GF-D8 (cell line): ENCODE results near the gene FRMD1.
"Not testable (repeated sequence)": the region's sequence is repeated elsewhere in the genome, so short reads cannot be mapped to it uniquely, and the experiment has no call there.

ENCODE experiments used
- DNase-seq: peaks from one replicate; lab custom pipeline; 2025; lab: John Stamatoyannopoulos, UW

FRMD1 gene

DNA sequence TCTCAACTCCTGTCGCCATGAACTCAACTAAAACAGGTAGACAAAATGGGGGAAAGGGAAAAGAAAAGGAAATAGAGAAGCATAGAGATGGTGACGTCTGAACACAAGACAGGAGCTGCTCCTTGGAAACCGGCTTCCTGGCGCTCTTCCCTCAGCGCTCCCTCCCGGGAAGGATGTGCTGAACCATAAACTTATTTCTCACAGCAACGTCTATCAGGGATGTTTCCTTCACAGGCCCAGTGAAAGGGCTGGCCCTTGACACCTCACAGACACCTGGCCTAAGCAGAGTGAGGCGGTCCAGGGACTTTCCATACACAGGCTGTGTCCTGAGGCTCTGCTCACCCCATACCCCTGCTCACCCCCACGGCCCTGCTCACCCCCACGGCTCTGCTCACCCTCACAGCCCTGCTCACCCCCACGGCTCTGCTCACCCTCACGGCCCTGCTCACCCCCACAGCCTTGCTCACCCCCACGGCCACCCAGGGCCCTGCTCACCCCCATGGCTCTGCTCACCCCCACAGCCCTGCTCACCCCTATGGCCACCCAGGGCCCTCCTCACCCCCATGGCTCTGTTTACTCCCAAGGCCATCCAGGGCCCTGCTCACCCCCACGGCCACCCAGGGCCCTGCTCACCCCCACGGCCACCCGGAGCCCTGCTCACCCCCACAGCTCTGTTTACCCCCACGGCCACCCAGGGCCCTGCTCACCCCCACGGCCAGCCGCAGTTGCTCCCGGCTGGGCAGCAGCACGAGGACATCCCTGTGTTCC, 653 bp downstream of the FRMD1 start:
- DNase-seq = no peak

DNA sequence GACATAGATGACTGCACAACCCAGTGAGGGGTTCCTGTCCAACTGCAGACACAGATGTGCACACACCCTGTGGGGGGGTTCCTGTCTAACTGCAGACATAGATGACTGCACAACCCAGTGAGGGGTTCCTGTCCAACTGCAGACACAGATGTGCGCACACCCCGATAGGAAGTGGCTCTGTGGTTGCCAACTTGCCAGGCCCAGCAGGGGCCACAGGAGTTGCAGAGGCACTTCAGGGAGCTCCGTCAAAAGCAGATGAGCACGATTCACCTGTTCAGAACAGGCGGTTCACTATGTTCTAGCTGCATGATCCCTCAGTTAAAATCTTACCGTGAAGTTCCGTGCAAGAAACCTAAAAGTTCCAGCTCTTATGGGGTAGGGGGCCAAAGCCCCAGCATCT, 1.6 kb downstream of the FRMD1 start:
- not testable (repeated sequence) for DNase-seq

DNA sequence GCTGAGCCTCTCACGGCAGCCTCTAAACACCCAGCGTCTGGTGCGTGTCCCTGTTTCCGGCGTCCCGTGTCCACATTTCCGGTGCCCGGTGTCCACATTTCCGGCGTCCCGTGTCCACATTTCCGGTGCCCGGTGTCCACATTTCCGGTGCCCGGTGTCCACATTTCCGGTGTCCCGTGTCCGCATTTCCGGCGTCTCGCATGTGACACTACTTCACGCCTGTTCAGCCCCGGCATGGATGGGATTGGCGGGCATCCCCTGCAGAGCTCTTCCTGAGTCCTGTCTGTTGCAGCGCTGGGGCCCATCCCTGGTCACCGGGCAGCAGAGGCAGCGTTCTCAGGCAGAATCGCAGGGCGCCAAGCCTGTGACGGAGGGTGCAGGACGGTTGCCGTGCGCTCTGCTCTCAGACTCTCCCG, 3.2 kb downstream of the FRMD1 start:
- DNase-seq = no peak

DNA sequence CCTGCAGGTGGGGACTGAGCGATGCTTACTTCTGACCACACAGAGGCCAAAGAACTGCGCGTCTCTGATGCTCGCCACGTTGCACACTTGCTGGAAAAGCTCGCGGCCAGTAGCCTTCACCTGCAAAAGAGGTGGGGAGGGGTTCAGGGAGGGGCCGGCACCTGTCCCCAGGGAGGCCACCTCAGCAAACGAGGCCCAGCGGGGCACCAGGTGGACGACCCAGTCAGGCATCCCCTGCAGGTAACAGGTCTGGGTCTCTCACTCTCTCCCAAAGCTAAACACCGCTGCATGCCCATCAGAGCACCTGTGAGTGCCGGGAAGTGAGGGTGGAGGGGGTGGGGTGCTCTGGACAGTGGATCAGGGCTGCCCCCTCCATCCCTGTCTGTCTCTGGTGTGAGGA, 3.8 kb downstream of the FRMD1 start:
- DNase-seq = no peak

DNA sequence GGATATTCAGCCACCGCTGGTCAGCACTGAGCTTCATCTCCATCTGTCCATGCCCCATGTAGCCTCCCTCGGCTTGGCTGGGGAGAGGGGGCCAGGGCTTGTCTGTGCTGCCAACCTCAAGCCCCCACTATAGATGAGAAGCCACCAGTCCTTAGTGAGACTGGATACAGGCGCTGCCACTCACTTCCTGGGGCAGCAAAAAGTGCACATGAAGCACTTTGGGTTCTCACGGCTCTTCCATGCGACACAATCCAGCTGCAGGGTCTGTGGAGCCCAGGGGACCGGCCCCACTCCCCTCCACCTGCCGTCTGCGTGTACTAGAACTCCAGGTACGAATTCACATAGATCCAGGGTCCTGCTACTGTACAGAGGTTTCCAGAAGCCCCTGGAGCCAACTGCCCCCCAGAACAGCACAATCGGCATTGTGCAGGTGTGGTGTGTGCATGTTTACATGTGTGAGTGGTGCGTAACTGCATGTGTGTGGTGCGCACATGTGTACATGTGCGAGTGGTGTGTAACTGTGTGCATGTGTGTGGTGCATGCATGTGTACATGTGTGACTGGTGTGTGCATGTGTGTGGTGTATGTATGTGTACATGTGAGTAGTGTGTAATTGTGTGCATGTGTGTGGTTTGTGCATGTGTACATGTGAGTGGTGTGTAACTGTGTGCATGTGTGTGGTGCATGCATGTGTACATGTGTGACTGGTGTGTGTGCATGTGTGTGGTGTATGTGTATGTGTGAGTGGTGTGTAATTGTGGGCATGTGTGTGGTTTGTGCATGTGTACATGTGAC, 4.9 kb downstream of the FRMD1 start:
- no peak for DNase-seq

DNA sequence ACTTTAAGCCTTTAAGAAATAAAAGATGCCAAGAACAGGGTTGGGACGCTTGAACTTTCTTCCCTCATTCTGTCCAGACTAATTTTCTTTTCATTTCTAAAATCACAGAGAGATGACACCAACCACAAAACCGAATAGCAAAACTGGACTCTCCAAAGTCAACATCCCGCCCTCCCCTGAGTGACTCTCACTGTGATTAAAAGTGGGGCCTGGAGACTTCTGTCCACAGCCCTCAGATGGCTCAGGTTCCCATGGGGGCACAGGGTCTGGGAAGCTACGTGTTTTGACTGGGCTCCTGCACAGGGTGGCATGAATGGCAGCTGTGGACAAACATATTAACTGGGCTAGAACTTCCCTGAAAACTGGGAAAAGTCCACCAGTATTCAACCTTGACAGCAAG, 6.3 kb downstream of the FRMD1 start:
- no peak for DNase-seq

DNA sequence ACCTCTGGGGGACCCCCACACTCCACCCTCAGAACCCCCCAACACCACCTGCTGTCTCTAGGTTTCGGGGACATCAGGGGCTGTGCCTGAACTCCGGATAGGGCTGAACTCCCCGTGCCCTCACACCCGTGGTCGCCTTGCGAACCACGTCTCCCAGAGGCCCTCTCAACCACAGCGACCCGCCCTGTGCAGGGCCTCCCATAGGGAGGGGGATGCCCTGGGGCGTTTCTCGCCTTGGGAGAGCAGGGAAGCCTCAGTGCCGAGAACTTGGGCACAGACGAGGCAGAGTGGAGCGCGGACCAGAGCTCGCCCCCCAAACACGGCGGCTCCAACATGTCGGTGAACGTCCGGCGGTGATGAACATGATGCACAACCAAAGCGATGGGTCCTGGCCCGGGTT, 6.8 kb downstream of the FRMD1 start:
- DNase-seq = no peak

DNA sequence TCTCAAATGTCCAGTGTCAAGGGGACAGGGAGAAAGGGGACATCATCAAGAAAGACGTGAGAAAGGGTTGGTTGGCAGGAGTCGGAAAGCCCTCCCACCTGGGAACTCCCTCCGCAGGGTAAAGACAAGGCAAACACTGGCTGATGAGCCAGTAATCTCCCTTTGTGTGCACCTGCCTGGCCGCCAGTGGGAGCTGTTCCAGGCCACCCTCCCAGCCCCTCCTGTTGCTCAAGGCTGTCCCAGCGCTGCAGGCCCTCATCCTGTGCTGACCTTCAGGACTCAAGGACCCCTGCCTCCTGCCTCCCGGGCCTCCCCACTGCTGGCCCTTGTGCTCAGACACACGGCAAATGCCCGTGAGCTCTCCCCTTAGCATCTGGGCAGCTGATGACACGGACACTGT, 7.4 kb downstream of the FRMD1 start:
- no peak for DNase-seq

DNA sequence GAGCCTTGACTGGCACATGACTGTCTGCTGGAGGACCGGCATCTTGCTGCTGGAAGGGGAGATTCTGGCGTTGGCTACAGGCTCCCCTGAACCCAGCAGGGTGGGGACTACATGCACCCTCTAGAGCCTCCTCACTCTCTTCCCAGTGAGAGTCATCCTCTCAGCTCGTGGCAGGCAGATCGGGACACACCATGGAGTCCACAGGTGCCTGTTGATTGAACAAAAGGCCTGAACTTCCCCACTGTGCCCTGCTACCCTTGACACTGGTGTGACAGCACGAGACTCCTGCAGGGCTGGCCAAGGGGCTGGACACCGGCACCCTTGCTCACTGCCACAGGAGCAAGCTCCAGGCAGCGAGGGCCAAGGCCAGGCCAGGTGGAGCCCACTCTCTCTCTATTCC, 8.2 kb downstream of the FRMD1 start:
- no peak for DNase-seq

DNA sequence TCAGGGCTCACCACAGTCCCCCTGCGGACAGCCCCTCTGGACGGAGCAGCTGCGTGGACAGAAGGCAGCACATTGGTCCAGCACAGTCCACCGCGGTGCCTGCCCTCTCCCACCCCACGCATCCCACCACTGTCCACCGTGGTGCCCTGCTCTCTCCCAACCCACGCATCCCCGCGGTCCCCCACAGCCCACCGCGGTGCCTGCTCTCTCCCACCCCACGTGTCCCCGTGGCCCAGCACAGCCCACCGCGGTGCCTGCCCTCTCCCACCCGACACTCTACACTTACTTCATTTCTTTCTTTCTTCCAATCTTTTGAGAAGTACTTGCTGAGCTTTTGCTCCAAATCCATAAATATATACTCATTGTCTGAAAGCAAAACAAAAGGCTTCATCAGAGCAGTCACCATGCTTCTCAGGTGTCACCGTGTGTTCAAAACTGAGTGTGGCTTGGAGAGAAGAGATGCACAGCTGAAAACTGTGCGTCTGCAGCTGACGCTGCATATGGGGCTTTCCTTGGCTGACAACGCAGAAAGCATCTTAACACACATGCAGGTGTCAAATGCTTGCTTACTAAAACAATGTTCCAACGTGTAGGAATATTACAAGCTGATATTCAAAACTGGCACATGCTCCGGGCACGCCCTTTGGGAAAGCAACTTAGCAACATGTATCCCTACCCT, 11.8 kb downstream of the FRMD1 start:
- no peak for DNase-seq

DNA sequence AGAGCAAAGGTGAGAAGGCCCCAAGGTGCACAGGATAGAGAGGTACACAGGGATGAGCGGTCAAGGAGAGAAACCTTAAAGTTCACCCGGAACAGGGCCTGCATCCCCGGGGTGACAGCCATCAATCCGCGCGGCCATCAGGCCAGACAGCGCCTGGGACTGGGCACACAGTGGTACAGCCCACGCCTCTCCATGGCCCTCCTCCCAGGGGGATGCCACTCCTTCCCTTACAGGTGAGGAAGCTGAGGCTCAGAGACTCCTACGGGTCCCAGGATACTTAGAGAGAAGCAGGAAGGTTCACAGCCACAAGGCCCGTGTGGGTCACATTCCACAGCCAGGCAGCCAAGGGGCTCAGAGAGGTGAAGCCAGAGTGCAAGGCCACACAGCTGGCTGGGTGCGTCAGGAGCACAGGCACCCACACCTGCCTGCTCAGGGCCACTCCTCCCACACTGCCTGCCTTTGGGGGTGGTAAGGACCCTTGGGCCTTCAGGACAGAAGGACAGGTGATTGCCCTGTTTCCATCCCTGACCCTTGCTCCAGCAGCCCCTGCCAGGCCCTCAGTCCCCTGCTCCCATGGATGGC, 14.7 kb downstream of the FRMD1 start:
- DNase-seq = no peak

DNA sequence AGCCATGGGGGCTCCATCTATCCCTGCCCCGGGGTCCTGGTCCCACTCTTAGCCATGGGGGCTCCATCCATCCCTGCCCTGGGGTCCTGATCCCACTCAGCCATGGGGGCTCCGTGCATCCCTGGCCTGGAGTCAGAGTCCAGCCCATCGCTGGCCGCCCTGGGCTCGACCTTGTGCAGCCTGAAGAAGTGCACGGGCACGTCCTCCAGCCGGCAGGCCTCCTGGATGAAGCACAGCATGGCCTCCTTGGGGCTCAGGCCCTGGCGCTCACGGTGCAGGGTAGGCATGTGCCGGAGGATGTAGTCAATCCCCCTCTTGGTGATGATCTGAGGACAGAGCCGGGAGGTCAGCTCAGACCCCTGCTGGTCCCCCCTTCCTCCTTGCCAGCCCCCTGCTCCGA, 15.6 kb downstream of the FRMD1 start:
- DNase-seq = no peak

DNA sequence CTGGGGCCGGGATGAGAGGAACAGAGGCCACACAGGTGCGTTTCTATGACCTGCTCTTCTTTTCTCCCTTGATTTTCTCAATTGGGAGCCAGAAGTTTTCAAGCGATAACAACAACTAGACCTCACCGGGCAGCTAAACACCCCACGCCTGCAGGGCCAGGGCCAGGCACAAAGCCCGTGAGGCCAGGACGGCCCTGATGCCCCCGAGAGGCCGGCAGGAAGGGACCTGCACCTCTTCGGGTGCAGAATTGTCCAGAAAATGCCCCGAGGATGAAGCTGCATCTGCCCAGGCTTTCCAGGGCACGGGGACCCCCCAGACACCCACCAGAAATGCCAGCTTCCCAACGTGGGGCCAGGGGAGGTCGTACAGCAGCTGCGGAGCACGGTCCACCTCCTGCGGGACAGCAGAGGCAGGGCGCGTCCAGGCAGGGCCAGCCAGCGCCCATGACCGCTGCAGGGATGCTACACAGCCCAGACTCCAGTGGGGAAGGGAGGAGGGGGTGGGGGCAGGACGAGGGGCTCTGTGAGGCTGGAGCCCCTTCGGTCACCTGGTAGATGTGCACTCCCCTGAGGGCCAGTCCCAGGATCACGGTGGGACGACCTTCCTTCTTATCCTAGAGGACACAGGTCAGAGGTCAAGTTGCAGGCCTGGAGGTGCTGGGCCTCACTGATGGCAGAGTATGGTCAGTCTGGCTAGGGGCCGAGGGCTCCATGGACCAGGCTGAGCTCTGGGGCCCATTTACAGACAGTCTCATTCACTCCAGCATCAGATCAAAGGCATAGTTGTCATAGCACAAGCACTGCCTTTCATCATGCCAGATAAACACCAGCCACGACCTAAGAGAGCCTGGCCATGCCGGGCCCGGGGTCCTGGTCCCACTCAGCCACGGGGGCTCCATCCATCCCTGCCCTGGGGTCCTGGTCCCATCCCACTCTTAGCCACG, 16.4 kb downstream of the FRMD1 start:
- no peak for DNase-seq

DNA sequence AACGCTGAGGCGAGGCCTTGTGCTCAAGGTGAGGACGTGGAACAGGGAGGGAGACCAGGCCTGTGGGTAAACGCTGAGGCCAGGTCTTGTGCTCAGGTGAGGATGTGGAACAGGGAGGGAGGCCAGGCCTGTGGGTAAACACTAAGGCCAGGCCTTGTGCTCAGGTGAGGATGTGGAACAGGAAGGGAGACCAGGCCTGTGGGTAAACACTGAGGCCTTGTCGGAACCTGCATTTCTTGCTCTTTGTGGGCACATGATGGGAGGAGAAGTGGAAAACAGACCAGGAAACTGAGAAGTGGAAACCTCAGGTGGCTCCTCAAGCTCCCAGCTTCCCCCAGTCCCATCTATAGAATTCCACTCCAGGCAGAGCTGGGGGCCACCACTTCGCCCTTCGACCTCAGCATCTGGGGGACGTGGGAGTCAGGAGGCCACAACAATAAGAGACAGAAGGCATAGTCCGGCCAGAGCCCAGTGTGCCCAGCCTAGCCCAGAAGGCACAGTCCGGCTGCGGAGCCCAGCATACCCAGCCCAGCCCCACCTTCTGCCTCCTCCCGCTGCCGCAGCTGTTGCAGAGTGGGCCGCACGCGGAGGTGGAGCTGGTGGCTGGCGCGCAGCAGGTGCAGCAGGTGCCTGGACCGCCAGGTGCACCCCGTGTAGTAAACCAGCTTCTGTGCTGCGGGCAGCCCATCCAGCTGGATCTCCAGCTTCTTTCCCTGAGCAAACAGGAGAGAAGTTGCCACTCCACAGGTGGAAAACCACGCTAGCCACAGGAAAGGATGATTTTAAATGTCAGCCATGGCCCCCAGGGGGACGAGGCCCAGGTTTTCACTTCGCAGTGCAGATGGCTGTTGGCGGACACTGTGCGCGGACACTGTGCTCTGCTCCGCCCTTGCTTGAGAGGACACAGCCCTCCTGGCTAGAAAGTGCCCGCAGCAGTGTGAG, 17.5 kb downstream of the FRMD1 start:
- DNase-seq = no peak

DNA sequence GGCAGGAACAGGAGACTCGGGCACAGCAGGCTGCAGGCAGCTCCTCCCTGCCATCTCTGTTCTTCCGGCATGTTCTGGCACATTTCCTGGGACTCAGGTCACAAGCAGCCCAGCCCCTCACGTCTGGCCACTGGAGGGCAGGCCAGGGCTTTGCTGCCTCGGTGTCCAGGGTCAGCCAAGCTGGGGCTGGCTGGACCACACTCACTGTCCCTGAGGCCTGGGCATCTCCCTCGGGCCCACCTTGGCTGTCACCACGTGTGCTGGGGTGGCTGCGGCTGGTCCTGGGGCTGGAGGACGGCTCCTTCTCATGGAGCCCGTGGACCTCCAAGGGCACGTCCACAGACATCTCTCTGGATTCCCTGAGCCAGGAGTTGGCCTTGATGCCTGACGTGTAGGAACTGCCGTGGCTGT, 18.5 kb downstream of the FRMD1 start:
- no peak for DNase-seq

DNA sequence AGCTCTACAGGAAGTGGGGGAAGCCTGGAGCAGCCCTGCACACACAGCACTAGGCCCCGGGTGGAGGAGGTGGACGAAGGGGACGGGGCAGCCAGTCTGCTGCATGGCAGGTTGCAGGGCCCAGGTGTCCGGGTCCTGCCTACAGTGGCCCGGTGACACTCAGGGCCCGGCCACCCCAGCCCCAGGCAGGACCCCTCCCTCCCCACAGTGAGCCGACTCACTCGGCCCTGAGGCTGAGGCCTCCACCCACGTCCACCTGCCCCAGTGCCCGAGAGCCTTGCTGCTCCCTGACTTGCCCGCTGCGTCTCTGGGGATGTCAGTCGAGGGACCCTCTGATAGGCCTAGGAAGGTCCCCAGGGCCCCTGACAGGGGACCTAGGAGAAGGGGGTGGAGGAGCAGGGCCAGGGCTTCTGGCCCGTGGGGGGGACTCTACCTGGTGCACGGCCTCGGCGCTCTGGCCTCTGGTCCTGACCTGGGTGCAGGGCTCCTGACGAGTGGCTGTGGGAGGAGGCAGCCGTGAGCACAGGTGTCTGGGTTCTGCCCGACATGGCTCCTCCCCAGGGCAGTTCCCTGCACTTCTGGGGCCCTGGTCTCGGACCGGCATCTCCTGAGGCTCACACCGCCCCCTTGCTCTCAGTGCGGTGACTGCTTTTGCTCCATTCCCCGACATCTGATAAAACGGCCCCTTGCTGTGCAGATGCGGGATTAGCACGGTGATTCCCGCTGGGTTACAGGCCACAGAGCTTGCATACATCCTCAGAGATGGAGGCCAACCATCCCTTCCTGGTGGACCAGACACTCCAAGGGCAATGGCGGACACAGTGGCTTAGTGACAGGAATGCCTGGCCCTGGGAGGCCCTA, 20.1 kb downstream of the FRMD1 start:
- DNase-seq = no peak

DNA sequence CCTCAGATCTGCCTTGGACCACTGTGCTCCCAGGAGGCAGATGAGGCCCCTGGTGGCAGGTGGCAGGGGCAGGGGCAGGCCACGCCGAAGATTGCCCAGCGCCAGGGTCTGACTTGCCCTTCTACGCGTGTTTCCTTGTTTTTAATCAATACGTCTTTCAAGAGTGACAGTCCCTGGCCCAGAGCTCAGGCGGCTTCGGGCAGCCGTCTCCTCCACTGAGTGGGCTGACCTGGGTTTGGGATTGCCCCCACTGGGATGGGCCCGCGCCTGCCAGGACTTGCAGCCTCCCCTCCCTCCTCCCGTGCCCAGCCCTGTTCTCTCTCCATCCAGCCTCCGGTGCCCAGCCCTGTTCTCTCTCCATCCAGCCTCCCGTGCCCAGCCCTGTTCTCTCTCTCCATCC, 21.2 kb downstream of the FRMD1 start:
- DNase-seq = no peak

DNA sequence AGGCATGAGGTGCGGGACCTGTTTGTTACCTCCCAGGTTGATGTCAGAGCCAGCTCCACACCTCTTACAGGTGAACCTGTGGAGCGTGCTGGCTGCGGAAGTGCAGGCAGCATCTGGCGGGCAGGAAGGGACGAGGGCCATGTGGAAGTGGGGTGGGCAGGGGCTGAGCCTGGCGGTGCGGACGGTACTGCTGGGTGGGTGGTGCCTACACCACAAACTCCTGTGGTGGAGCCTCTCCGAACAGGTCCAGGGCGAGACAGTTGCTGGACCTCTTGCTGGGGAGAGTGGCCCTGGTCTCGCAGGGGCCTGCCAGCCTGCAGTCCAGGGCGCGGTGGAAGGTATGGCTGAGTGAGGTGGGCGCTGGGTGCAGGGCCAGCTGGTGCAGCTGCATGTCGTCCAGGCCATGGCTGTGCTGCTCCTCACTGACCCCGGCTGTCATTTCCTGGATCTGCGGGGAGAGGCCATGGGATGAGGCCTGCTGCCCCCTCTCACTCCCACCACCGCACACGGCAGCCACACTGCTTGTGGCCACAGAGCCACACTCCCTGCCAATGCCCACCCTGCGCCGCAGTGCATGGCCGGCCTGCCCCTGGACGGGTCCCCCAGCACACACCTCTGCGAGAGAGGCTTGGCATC, 22.0 kb downstream of the FRMD1 start:
- no peak for DNase-seq
